ENCODE data around the gene MAJIN.

MAJIN gene

DNA sequence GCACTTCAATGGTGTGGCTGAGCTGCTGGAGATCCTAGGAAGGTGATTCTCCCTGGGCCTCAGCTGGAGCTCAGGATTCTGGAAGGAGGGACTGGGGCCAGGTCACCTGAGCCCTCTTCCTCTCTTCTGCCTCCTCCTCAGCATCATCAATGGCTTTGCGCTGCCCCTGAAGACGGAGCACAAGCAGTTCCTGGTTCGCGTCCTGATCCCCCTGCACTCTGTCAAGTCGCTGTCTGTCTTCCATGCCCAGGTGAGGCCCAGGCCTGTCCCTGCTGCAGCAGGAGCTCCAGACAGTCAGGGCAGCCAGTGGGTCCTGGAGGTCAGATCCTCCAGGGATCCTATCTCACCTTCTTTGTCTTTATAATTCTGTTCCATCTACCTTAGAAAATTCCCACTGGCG lies 41.6 kb downstream of the MAJIN start:
- no peak for DNase-seq

GRCh38 chr11:64929625-64930024 lies 42.3 kb downstream of the MAJIN start:
- DNase-seq = no peak

- DNase-seq = no peak
Measured at GRCh38 chr11:64928957-64929356, 43.0 kb downstream of the MAJIN start.

- no peak for DNase-seq
Measured at GRCh38 chr11:64926689-64927088, 45.2 kb downstream of the MAJIN start.

DNA sequence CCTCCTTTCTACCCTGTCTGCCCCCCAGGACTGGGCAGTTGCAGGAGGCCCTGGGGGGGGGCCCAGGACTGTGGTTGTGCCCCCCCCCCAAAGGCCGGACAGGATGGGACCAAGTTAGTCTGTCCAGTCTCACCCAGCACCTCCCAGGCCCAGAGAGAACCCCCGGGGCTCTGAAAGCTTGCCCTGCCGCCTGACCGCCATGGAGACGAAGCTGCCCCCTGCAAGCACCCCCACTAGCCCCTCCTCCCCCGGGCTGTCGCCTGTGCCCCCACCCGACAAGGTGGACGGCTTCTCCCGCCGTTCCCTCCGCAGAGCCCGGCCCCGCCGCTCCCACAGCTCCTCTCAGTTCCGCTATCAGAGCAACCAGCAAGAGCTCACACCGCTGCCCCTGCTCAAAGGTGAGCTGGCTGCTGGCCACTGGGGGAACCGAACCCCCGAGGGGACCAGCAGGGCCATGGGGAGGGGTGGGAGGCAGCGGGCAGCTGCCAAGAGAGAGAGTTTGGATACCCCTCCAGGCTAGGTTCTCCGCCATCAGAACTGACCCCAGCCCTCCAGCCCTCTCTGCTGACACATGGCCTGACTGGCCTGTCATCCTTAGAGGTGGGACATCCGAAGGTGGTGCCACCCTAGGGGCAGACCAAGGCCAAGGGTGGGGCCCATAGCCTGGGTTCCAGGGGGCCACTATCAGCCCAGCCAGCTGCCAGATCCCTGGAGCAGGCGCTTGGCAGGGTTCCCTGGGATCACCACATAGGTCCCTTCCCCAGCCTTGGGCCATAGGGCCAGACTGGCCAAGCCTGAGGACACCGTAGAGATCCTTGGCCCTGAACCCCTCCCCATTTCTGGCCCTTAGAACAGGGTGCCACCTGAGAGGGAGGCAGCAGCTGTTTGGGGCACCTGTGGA lies 46.1 kb downstream of the MAJIN start:
- DNase-seq = no peak

- no peak for DNase-seq
Measured at GRCh38 chr11:64924910-64925284, 47.0 kb downstream of the MAJIN start.

GRCh38 chr11:64923944-64924909 lies 47.7 kb downstream of the MAJIN start, which contains the start of gene PPP2R5B:
Gene PPP2R5B (plus strand): TSS chr11:64924689. CDS start chr11:64925735, 1,046 bp downstream.
- DNase-seq = peak; percentile 93 to 99

GRCh38 chr11:64923151-64923661 lies 48.7 kb downstream of the MAJIN start:
- DNase-seq = no peak

GRCh38 chr11:64921384-64921783 lies 50.5 kb downstream of the MAJIN start:
- DNase-seq = no peak

- no peak for DNase-seq
Measured at GRCh38 chr11:64920124-64920523, 51.8 kb downstream of the MAJIN start.

DNA sequence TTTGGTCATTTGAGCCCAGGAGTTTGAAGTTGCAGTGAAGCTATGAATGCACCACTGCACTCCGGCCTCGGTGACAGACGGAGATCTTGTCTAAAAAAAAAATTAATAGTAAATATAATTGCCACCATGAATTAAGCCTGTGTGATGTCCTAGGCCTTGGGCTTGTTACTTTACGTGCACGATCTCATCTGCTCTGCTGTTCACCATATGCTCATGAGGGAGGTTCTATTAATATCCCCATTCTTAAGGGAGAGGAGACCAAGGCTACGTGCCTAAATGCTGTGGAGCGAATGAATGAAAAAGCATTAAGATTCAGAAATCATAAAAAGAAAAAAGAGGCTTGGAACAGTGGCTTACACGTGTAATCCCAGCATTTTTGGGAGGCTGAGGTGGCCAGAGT lies 52.3 kb downstream of the MAJIN start:
- DNase-seq = peak in 1 of 2 donors; percentile 16

- peak; percentile 5 to 18 for DNase-seq
Measured at GRCh38 chr11:64918017-64918416, 53.9 kb downstream of the MAJIN start.

GRCh38 chr11:64917663-64917995 lies 54.3 kb downstream of the MAJIN start:
- DNase-seq = no peak

GRCh38 chr11:64916775-64917662 lies 54.9 kb downstream of the MAJIN start, which contains the start of gene ATG2A:
Gene ATG2A (minus strand): TSS chr11:64917209. CDS start chr11:64917135, 74 bp downstream.
- DNase-seq = peak; percentile 99 to 100

- no peak for DNase-seq
Measured at GRCh38 chr11:64916040-64916774, 55.7 kb downstream of the MAJIN start.

DNA sequence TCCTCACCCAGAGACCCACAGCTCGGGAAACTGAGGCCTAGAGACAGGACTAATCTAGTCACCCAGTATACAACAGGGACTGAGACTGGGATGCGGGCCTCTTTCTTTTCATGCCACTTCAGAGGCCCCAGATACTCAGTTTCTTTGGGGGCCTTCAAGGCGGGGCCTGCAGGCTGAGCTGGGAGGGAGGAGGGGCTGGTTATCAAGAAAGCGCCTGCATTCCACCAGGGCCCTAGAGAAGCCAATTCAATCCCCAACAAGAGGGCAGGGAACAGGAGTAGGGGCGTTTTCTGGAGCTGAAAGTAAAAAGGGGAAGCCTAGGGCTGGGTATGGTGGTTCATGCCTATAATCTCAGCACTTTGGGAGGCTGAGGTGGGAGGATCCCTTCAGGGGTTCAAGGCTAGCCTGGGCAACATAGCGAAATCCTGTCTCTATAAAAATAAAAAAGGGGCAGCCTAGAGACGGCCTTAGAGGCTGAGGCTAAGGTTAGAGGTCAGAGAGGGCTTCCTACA lies 56.5 kb downstream of the MAJIN start:
- DNase-seq = no peak

DNA sequence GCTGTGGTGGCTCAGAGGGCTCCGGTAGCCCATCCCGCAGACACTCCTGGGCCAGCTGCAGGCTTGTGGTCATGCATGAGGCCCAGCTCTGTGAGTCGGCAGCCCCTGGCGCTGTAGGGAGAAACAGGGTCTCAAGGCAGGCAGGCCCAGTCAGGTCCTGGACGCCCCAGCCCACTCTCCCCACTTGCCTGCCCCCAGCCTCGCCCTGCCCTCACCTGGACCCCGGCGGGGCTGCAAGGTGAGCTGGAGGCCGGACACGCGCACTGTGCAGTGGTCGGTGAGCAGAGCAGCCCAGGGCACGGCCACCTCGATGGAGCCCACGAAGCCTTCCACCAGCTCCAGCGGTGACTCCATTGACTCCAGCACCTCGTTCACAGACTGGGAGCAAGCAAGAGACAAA lies 57.8 kb downstream of the MAJIN start:
- no peak for DNase-seq

DNA sequence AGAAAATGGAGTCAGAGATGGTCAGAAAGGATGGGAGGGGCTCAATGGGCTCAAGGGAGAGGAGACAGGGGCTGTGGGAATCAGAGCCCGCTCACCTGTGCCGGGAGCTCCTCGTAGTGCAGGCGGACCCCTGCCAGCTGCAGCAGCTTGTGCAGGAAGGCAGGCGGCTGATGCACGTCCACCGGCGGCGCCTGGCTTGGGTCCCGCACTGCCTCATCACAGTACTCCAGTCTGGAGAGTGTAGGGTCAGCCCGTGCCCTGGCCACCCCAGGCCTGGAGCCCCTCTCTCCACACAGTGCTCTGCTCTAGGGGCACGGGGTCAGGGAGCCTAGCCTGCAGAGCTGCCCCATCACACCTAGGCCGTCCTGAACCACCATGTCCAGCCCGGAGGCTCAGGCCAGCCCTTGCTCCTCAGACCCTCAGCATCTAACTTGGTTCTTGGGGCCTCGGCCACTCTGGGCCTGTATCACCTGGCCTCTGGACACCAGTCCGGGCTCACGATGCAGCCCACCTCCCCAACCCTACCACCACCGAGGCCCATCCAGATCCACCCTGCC lies 58.7 kb downstream of the MAJIN start:
- DNase-seq = no peak

DNA sequence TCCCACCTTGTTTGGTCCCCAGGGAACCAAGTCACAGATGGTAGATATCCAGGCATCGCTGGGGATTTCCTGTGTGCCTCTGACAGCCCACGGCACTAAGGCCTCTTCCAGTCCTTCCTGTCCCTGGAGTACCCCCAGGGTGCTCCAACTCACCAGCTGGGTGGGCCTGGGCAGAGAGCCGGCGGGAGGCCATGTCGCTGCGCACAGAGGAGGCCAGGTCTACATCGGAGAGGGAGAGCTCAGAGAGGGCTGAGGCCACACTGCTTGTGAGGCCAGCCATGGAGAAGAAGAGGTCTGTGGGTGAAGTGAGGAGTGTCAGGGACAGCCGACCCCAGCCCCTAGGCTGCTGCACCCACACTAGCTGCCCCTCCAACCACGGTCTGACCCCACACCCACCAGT lies 60.2 kb downstream of the MAJIN start:
- no peak for DNase-seq

- DNase-seq = no peak
Measured at GRCh38 chr11:64911142-64911541, 60.8 kb downstream of the MAJIN start.

Data from hippocampal formation (tissue), 2 donors.